ENCODE data around the gene DHRS7B. TPM values are rescaled to one million over a fixed set of nuclear protein-coding genes. Genes with fewer than 3 reads are reported as not detected.

The DHRS7B gene
- total RNA-seq, 1 donor from 2014 or later = 24.7 TPM

- Histone ChIP-seq H3K36me3 (ENCODE audit: control insufficient read depth, insufficient read depth, low read length) (no peaks in the 10 kb centered on the region), H3K4me3 (ENCODE audit: low read depth, low read length) (no peak overlapping the region)
- FAIRE-seq = no peak
Observed at GRCh38 chr17:21231533-21231932, 104.8 kb downstream of the DHRS7B start.

GRCh38 chr17:21232033-21232749 lies 105.4 kb downstream of the DHRS7B start:
- DNase-seq (ENCODE audit: low read depth) = no peak
- FAIRE-seq = peak; percentile 18

More at GRCh38 chr17:21231533-21231932, 104.8 kb downstream of the DHRS7B start:
- DNase-seq (ENCODE audit: low read depth) = no peak
- H3K27me3 ChIP-seq (ENCODE audit: control insufficient read depth, insufficient read depth, low read length) = no peaks in the 10 kb centered on the region
- TF ChIP-seq CTCF (IDR thresholded peaks at IDR 0.05; ENCODE audit: insufficient read depth, low read length, severe bottlenecking) = no peak

GRCh38 chr17:21233581-21234347 lies 107.0 kb downstream of the DHRS7B start:
- TF ChIP-seq CTCF (IDR thresholded peaks at IDR 0.05; ENCODE audit: insufficient read depth, low read length, severe bottlenecking) = no peak
- Histone ChIP-seq H3K36me3 (ENCODE audit: control insufficient read depth, insufficient read depth, low read length) (no peaks in the 10 kb centered on the region), H3K27me3 (ENCODE audit: control insufficient read depth, insufficient read depth, low read length) (no peaks in the 10 kb centered on the region), H3K4me3 (ENCODE audit: low read depth, low read length) (no peak overlapping the region)
- no peak for FAIRE-seq
- no peak for DNase-seq (ENCODE audit: low read depth)

More at GRCh38 chr17:21232033-21232749, 105.4 kb downstream of the DHRS7B start:
- no peak for TF ChIP-seq CTCF (IDR thresholded peaks at IDR 0.05; ENCODE audit: insufficient read depth, low read length, severe bottlenecking)
- H3K27me3 ChIP-seq (ENCODE audit: control insufficient read depth, insufficient read depth, low read length) = no peaks in the 10 kb centered on the region
- no peak overlapping the region for H3K4me3 ChIP-seq (ENCODE audit: low read depth, low read length)
- H3K36me3 ChIP-seq (ENCODE audit: control insufficient read depth, insufficient read depth, low read length) = no peaks in the 10 kb centered on the region

GRCh38 chr17:21235921-21236320 lies 109.2 kb downstream of the DHRS7B start:
- H3K4me3 ChIP-seq (ENCODE audit: low read depth, low read length) = no peak overlapping the region
- no peaks in the 10 kb centered on the region for H3K27me3 ChIP-seq (ENCODE audit: control insufficient read depth, insufficient read depth, low read length)
- DNase-seq (ENCODE audit: low read depth) (no peak), FAIRE-seq (no peak)
- H3K36me3 ChIP-seq (ENCODE audit: control insufficient read depth, insufficient read depth, low read length) = no peaks in the 10 kb centered on the region
- no peak for TF ChIP-seq CTCF (IDR thresholded peaks at IDR 0.05; ENCODE audit: insufficient read depth, low read length, severe bottlenecking)

- Histone ChIP-seq H3K4me3 (ENCODE audit: low read depth, low read length) (no peak overlapping the region), H3K36me3 (ENCODE audit: control insufficient read depth, insufficient read depth, low read length) (no peaks in the 10 kb centered on the region), H3K27me3 (ENCODE audit: control insufficient read depth, insufficient read depth, low read length) (no peaks in the 10 kb centered on the region)
- TF ChIP-seq CTCF (IDR thresholded peaks at IDR 0.05; ENCODE audit: insufficient read depth, low read length, severe bottlenecking) = peak; percentile 46
- FAIRE-seq (no peak), DNase-seq (ENCODE audit: low read depth) (peak; percentile 24)
Observed at GRCh38 chr17:21239680-21240368, 113.1 kb downstream of the DHRS7B start.
